Suprapubic skin (tissue), 4 donors: ENCODE measurements around the gene ZBTB25. TPM values are rescaled to one million over a fixed set of nuclear protein-coding genes. Genes with fewer than 3 reads are reported as not detected.

ENCODE experiments used
- DNase-seq, 2 donors: peaks; one replicate each; pipeline ENCODE4 v3.0.0-alpha.2; 2019; ENCODE audit warnings: low spot score in 2 of 2
- H3K27ac ChIP-seq: fragments of 200-600 bp; sonication (generic); one replicate; pipeline ENCODE4 v1.5.1; 2019
- H3K27me3 ChIP-seq: fragments of 200-600 bp; sonication (generic); one replicate; pipeline ENCODE4 v1.5.1; 2019
- H3K36me3 ChIP-seq: fragments of 200-600 bp; sonication (generic); one replicate; pipeline ENCODE4 v1.5.1; 2019
- H3K4me1 ChIP-seq: fragments of 200-600 bp; sonication (generic); one replicate; pipeline ENCODE4 v1.5.1; 2019
- H3K4me3 ChIP-seq: fragments of 200-600 bp; sonication (generic); one replicate; pipeline ENCODE4 v1.5.1; 2019; ENCODE audit warnings: mild to moderate bottlenecking
- H3K9me3 ChIP-seq: fragments of 200-600 bp; sonication (generic); one replicate; pipeline ENCODE4 v1.5.1; 2019
- EP300 ChIP-seq: sonication (generic); formaldehyde crosslinking; IDR thresholded peaks from one replicate; pipeline ENCODE4 v1.6.1; 2017; ENCODE audit warnings: antibody characterized with exemption
- POLR2A ChIP-seq, 2 donors: fragments of 450-650 bp; IDR thresholded peaks; one replicate each; pipeline ENCODE4 v1.6.1; 2017; ENCODE audit warnings: antibody characterized with exemption in 2 of 2, mild to moderate bottlenecking in 2 of 2, moderate library complexity in 2 of 2
- POLR2AphosphoS5 ChIP-seq, 3 donors: sonication (generic); formaldehyde crosslinking; IDR thresholded peaks; one replicate each; pipeline ENCODE4 v1.6.1; 2017; ENCODE audit warnings: antibody characterized with exemption in 3 of 3
- WGBS: methylation state at CpG from one replicate; pipeline ENCODE4 v1.1.5; 2018; 5-methylcytosine and 5-hydroxymethylcytosine counted together
- total RNA-seq, 4 donors: library from RNA; depleted of rRNA; stranded (reverse); fragments of >200 nt; gene quantifications; one replicate each; pipeline ENCODE4 v1.1.0, GENCODE V29; 2016
- TF ChIP-seq, protein P1 (sequence below), 2 donors: fragments of 200-600 bp in 1 of 2; fragments of 450-650 bp in 1 of 2; sonication (generic) in 1 of 2; IDR thresholded peaks; one replicate each; pipeline ENCODE4 v1.5.1; 2016 to 2019; ENCODE audit warnings: antibody characterized with exemption in 2 of 2, mild to moderate bottlenecking in 1 of 2, moderate library complexity in 1 of 2

Gene ZBTB25
- total RNA-seq, 4 donors from 2014 or later: 5.9 to 29.9 (median 11.4) TPM

DNA sequence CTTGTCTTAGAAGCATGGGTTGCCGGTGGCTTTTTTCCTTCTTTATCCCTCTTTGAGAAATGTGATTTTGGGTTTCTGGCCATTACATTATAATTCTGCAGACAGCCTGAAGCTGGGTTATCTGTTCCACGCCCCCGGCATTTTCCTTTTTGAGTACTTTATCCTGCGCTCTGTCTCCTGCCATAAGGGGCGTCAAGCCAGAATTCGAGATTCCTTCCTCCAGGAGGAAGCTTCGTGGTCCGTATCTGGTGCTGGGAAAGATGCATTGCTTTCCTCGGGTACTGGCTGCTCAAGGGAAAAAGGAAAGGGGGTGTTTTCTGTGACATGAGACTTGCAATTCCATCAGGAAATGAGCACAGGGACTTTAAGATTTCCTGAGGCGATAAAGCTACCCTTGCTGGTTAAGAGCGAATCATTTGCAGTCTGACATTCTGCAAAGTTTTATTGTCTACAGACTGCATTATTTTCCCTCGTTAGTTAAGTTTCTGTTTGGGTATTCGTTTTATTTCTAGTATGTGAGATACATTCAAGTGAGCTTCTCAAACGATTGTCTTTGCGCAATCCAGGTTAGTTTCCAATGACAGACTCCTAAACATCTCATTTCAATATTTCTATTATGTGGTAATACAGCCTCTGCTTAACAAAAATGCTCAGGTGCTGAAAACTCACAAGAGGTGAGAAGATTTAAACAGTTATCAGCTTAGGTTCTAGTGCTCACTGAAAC, 37.6 kb downstream of the ZBTB25 start:
- Histone ChIP-seq H3K4me1 (peaks cover 13% of the 10 kb centered on the region), H3K27me3 (no peaks in the 10 kb centered on the region), H3K27ac (no peak overlapping the region), H3K4me3 (peak overlapping the region; percentile 79), H3K36me3 (no peaks in the 10 kb centered on the region), H3K9me3 (no peaks in the 10 kb centered on the region)
- WGBS: 6% methylated on average over 15 of the region's 15 CpGs
- no peak for DNase-seq
- no peak for TF ChIP-seq POLR2AphosphoS5 (IDR thresholded peaks at IDR 0.05)
- TF ChIP-seq, protein P1, sequence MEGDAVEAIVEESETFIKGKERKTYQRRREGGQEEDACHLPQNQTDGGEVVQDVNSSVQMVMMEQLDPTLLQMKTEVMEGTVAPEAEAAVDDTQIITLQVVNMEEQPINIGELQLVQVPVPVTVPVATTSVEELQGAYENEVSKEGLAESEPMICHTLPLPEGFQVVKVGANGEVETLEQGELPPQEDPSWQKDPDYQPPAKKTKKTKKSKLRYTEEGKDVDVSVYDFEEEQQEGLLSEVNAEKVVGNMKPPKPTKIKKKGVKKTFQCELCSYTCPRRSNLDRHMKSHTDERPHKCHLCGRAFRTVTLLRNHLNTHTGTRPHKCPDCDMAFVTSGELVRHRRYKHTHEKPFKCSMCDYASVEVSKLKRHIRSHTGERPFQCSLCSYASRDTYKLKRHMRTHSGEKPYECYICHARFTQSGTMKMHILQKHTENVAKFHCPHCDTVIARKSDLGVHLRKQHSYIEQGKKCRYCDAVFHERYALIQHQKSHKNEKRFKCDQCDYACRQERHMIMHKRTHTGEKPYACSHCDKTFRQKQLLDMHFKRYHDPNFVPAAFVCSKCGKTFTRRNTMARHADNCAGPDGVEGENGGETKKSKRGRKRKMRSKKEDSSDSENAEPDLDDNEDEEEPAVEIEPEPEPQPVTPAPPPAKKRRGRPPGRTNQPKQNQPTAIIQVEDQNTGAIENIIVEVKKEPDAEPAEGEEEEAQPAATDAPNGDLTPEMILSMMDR (IDR thresholded peaks at IDR 0.05): peak in 1 of 2 donors; percentile 5

DNA sequence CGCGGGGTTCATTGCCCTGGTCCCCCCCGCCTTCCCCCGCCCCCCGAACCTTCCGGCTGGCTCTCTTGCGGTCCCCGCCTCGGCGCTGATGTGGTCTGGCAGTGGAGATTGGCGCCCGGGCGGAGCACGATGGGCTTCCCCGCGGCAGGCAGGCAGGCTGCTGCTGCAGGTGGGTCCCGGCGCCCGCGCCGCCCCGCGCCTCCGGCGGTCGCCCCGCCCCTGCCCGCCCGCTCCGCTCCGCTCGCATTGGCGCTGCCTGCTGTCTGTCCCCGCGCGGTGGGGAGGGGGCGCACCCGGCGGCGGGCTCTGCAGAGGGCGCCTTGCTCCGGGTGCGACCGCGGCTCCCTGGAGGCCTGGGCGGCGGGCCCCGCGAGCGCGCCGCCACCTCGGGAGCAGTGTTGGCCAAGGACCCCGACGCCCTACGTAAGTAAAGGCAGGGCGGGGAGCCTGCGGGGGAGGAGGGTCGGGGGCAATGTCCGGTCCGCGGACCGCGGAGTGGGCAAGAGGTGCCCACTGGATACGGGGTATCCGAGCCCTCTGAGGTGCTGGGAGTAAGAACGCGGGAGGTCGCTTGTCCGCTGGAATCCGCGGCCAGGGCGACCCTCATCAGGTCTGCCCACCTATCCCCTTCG, 38.3 kb downstream of the ZBTB25 start, which contains the start of gene AKAP5:
Gene AKAP5, plus strand, starts transcription at position 309 of the 632 bp plus-strand sequence. CDS start 2,896 bp downstream, outside the sequence.
- no peak for DNase-seq

GRCh38 chr14:64464651-64465050, 39.0 kb downstream of the ZBTB25 start:
- H3K4me1 ChIP-seq: peaks cover 13% of the 10 kb centered on the region
- DNase-seq: no peak
- H3K9me3 ChIP-seq: no peaks in the 10 kb centered on the region
- H3K27ac ChIP-seq: no peak overlapping the region
- WGBS: 18% methylated on average over 6 of the region's 6 CpGs
- TF ChIP-seq, protein P1 (IDR thresholded peaks at IDR 0.05): no peak
- TF ChIP-seq EP300 (no peak), POLR2A (IDR thresholded peaks at IDR 0.05) (no peak), POLR2AphosphoS5 (IDR thresholded peaks at IDR 0.05) (no peak)
- H3K27me3 ChIP-seq: no peaks in the 10 kb centered on the region
- peak overlapping the region; percentile 79 for H3K4me3 ChIP-seq
- H3K36me3 ChIP-seq: no peaks in the 10 kb centered on the region

More for the DNA sequence above, 38.3 kb downstream of the ZBTB25 start, which contains the start of gene AKAP5:
- Histone ChIP-seq H3K36me3 (no peaks in the 10 kb centered on the region), H3K4me3 (peak within 1 kb of the TSS; percentile 79), H3K27me3 (no peaks in the 10 kb centered on the region), H3K4me1 (peaks cover 13% of the 10 kb centered on the region), H3K27ac (no peak within 1 kb of the TSS), H3K9me3 (no peaks in the 10 kb centered on the region)
- TF ChIP-seq POLR2AphosphoS5 (IDR thresholded peaks at IDR 0.05) (no peak), EP300 (no peak), POLR2A (IDR thresholded peaks at IDR 0.05) (no peak)
- TF ChIP-seq, protein P1 (IDR thresholded peaks at IDR 0.05): no peak
- 1% methylated on average over 19 of the region's 74 CpGs for WGBS

GRCh38 chr14:64463873-64464272, 39.8 kb downstream of the ZBTB25 start:
- H3K9me3 ChIP-seq: no peaks in the 10 kb centered on the region
- TF ChIP-seq POLR2AphosphoS5 (IDR thresholded peaks at IDR 0.05): no peak
- no peak for TF ChIP-seq EP300
- TF ChIP-seq, protein P1 (IDR thresholded peaks at IDR 0.05): no peak
- no peak for TF ChIP-seq POLR2A (IDR thresholded peaks at IDR 0.05)
- 91% methylated on average over 6 of the region's 6 CpGs for WGBS
- H3K4me3 ChIP-seq: no peak overlapping the region
- H3K27me3 ChIP-seq: no peaks in the 10 kb centered on the region
- no peaks in the 10 kb centered on the region for H3K36me3 ChIP-seq
- no peak for DNase-seq
- H3K27ac ChIP-seq: no peak overlapping the region
- H3K4me1 ChIP-seq: peaks cover 13% of the 10 kb centered on the region

GRCh38 chr14:64463195-64463594, 40.4 kb downstream of the ZBTB25 start:
- DNase-seq: no peak
- no peak overlapping the region for H3K4me3 ChIP-seq
- 96% methylated on average over 2 of the region's 2 CpGs for WGBS
- no peaks in the 10 kb centered on the region for H3K36me3 ChIP-seq
- no peak overlapping the region for H3K27ac ChIP-seq
- H3K27me3 ChIP-seq: no peaks in the 10 kb centered on the region
- H3K9me3 ChIP-seq: no peaks in the 10 kb centered on the region
- TF ChIP-seq, protein P1 (IDR thresholded peaks at IDR 0.05): no peak
- TF ChIP-seq POLR2A (IDR thresholded peaks at IDR 0.05) (no peak), POLR2AphosphoS5 (IDR thresholded peaks at IDR 0.05) (no peak), EP300 (no peak)
- peaks cover 13% of the 10 kb centered on the region for H3K4me1 ChIP-seq
